IPS DF 19.7 (cell line): ENCODE results near the gene TEX51.

Source experiments
- DNase-seq: peaks from one replicate; pipeline ENCODE4 v3.0.0-alpha.2; 2013; ENCODE audit warnings: low read depth, low spot score

TEX51 gene

GRCh38 chr2:126914811-126915500 is 16.3 kb downstream of the TEX51 start:
- no peak for DNase-seq

GRCh38 chr2:126915903-126916302 is 17.2 kb downstream of the TEX51 start:
- DNase-seq, result no peak

- no peak for DNase-seq
Measured at GRCh38 chr2:126916744-126917143, 18.1 kb downstream of the TEX51 start.

GRCh38 chr2:126921066-126921465 is 22.4 kb downstream of the TEX51 start:
- no peak for DNase-seq

- no peak for DNase-seq
Measured at GRCh38 chr2:126930970-126931590, 32.4 kb downstream of the TEX51 start.

GRCh38 chr2:126932529-126932928 is 33.8 kb downstream of the TEX51 start:
- no peak for DNase-seq

GRCh38 chr2:126932966-126933710 is 34.4 kb downstream of the TEX51 start:
- no peak for DNase-seq

- no peak for DNase-seq
Measured at GRCh38 chr2:126933711-126934091, 35.0 kb downstream of the TEX51 start.

- DNase-seq, result no peak
Measured at GRCh38 chr2:126934809-126935208, 36.1 kb downstream of the TEX51 start.

GRCh38 chr2:126935774-126936173 is 37.1 kb downstream of the TEX51 start:
- DNase-seq, result no peak

- no peak for DNase-seq
Measured at GRCh38 chr2:126936219-126936723, 37.6 kb downstream of the TEX51 start.

- no peak for DNase-seq
Measured at GRCh38 chr2:126940331-126940730, 41.6 kb downstream of the TEX51 start.

GRCh38 chr2:126942427-126943203 is 43.9 kb downstream of the TEX51 start:
- DNase-seq, result peak; percentile 82

GRCh38 chr2:126943612-126944348 is 45.1 kb downstream of the TEX51 start:
- DNase-seq, result no peak

GRCh38 chr2:126945118-126945517 is 46.4 kb downstream of the TEX51 start:
- DNase-seq, result no peak

GRCh38 chr2:126946318-126947102 is 47.8 kb downstream of the TEX51 start:
- DNase-seq, result no peak

- no peak for DNase-seq
Measured at GRCh38 chr2:126947103-126947429, 48.4 kb downstream of the TEX51 start.

- no peak for DNase-seq
Measured at GRCh38 chr2:126949775-126950174, 51.1 kb downstream of the TEX51 start.

- DNase-seq, result no peak
Measured at GRCh38 chr2:126950504-126950903, 51.8 kb downstream of the TEX51 start.
